Measurements from ENCODE around the gene GNGT2. TPM values are rescaled to one million over a fixed set of nuclear protein-coding genes. Genes with fewer than 3 reads are reported as not detected.

The GNGT2 gene
- total RNA-seq, 1 donor from 2014 or later = 1.2 TPM

- intact Hi-C loops (cut with DNase I) = loop anchor here (2.0 kb wide), 1 partner anchor 18 kb away; no protein-coding TSS in a partner anchor
Measured at GRCh38 chr17:49230636-49231562, 20.5 kb upstream of the GNGT2 start, which contains the start of gene PHOSPHO1. Gene PHOSPHO1 (minus strand): TSS chr17:49230787. CDS start chr17:49226691, 4,096 bp downstream.

GRCh38 chr17:49229805-49230600 lies 19.6 kb upstream of the GNGT2 start:
- intact Hi-C loops (cut with DNase I) = loop anchor here (2.0 to 5.0 kb wide), 2 partner anchors 19 to 32 kb away; no protein-coding TSS in a partner anchor
- no peak for DNase-seq (ENCODE audit: low spot score)

More at GRCh38 chr17:49230636-49231562, 20.5 kb upstream of the GNGT2 start, which contains the start of gene PHOSPHO1:
- peak; percentile 97 for DNase-seq (ENCODE audit: low spot score)

DNA sequence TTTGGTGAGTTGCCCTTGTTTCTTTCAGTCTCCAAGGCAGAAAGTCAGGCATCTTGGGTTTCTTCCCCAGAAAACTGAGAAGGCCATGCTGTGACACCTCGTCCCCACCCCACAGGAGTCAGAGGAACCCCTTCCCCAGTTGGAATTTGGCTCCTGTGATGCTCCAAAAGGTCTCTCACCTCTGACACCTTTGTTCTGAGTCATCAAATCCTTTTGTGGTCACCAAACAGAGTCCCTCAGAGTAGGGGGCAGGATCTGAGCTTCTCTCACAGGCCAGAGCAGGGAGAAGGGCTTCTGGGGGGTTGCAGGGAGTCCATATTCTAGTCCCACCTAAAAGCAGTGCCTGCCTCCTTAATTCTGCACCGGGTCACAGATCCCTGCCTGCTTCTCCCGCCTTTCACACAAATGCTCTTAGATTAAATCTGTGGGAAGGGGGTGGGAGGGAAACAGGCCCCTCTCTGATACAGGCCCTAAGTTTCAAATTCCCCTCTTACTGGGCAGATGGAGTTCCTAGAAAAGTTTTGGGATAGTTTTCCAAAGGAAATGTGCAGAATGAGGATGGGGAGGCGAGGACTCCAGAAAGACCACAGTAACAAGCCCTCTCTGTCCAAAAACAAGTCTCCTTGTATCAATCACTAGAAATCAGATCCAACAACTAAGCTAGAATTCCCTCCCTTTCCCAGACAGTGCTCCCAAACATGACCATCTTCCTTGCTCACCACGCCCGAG lies 18.9 kb upstream of the GNGT2 start:
- no peak for DNase-seq (ENCODE audit: low spot score)
- intact Hi-C loops (cut with DNase I) = loop anchor here (5.0 kb wide), 1 partner anchor 33 kb away; no protein-coding TSS in a partner anchor

DNA sequence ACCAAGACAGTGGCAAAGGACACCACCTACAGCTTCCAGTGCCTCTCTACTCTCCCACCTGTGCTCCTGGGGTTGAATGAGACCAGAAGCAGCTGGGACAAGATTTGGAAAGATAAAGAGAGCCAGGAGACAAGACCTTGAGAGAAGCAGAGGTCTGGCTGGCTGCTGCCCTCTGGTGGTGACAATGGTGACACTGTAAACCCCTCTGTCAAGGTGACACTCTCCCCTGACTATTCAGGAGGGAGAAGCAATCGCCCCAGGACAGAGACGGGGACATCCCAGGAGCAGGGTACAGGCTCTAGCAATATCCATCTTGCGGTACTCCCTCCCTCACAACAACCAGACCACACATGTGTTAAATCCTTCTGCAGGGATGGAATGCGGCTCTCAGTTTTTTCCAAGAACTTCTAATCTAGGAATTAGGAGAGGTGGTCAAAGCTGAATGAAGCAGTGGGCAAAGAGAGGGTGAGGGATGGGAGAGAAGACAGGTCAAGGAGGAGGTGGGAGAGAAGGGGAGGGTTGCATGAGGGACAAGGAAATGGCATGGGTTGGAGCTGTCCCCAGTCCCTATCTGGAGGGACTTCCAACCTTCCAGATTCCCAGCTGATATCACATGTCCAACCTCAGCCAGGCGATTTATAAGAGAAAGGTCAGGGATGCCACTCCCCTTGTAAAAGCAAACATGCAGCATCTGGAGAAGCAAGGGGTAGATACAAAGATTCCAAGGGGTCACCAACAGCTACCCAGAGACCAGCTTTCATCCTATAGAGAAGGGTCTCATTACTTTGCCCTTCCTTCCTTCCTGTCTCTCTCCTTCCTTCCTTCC lies 17.3 kb upstream of the GNGT2 start:
- DNase-seq (ENCODE audit: low spot score) = peak; percentile 88
- intact Hi-C loops (cut with DNase I) = loop anchor here (2.0 to 5.0 kb wide), 2 partner anchors 35 to 61 kb away; no protein-coding TSS in a partner anchor

DNA sequence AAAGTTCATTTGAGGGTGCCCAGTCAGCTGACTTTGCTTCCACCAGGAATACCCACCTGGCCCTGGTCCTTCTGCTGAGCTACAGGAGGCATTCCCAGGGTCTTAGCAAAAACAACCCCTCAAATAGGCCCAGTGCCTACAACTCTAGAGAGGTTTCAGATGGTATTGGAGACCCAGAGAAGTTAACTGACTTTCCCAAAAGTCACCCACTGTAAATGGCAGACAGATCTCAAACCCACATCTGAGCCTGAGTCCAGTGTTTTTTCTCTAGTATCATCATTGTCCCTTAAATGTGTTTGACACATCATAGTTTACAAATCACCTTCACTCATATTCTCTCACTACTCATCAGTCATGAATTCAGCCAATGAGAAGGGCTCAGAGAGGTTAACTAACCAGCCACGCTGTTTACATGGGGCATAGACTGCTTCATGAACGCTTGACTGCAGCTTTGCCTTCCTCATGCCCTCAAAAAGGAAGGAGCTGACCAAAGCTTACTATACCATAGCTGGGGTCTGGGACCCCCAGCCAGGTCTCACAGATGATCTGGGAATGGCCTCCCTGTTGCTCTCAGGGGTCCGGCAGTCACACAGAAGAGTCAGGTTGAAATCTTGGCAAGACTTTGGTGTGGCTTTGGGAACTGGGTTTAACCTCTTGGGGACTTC lies 16.5 kb upstream of the GNGT2 start:
- intact Hi-C loops (cut with DNase I) = loop anchor here (2.0 to 5.0 kb wide), 2 partner anchors 35 to 62 kb away; no protein-coding TSS in a partner anchor
- DNase-seq (ENCODE audit: low spot score) = no peak

- no peak for DNase-seq (ENCODE audit: low spot score)
- intact Hi-C loops (cut with DNase I) = loop anchor here (2.0 to 5.0 kb wide), 2 partner anchors 37 to 63 kb away; no protein-coding TSS in a partner anchor
Measured at GRCh38 chr17:49225554-49226236, 15.3 kb upstream of the GNGT2 start.

DNA sequence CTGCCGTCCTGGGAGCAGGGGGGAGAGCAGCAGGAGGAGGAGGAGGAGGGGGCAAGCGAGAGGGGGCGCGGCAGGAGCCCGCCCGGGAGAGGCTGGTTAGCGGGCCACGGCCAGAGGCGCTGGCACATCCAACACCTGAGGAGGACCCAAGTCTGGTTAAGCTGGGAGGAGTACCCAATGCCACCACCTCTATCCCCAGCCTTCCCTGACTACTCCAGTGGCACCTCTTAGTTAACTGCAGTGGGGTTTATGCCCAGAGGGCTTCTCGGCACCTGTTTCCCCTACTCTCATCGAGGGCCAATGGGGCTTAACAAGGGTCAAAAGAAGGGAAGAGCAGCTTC lies 14.6 kb upstream of the GNGT2 start:
- no peak for DNase-seq (ENCODE audit: low spot score)
- intact Hi-C loops (cut with DNase I) = loop anchor here (5.0 kb wide), 2 partner anchors 37 to 43 kb away; no protein-coding TSS in a partner anchor

DNA sequence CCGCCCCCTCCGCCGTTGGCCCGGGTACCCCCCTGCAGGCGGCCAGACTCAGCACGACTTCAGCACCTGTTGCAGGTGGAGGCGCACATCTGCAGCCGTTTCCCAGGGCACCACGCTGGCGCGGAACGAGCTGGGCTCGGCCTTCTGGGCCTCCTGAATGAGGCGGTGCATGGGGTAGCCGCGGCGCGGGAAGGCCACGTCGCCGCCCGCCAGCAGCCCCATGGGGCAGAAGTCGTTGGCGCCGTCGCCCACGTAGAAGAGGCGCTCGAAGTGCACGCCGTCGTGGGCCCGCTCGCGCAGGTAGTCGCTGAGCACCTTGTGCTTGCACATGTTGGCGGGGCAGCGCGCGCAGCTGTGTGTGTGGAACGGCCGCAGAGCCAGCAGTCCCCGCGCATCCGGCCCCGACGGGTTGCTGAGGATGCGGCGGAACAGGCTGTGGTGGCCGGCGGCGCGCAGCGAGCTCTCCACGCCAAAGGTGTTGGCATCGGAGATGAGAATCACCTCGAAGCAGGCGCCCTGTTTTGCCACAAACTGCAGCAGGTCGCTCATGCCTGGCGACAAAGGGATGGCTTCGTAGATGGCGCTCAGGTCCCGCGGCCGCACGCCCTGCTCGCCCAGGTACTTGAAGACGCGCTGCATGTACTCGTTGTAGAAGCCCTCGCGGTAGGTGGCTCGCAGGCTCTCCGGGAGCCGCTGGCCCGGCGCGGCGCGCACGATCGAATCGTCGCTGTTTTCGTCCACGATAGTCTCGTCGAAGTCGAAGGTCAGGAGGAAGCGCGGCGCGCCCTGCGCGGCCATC lies 14.0 kb upstream of the GNGT2 start:
- no peak for DNase-seq (ENCODE audit: low spot score)
- intact Hi-C loops (cut with DNase I) = loop anchor here (5.0 kb wide), 1 partner anchor 42 kb away; no protein-coding TSS in a partner anchor

GRCh38 chr17:49223517-49224197 lies 13.3 kb upstream of the GNGT2 start:
- intact Hi-C loops (cut with DNase I) = loop anchor here (5.0 kb wide), 1 partner anchor 41 kb away; no protein-coding TSS in a partner anchor
- peak; percentile 89 for DNase-seq (ENCODE audit: low spot score)

- intact Hi-C loops (cut with DNase I) = loop anchor here (5.0 kb wide), 1 partner anchor 41 kb away; no protein-coding TSS in a partner anchor
Measured at GRCh38 chr17:49223168-49223516, 12.8 kb upstream of the GNGT2 start.

GRCh38 chr17:49219987-49220386 lies 9.6 kb upstream of the GNGT2 start:
- DNase-seq (ENCODE audit: low spot score) = no peak
- intact Hi-C loops (cut with DNase I) = loop anchor here (5.0 kb wide), 1 partner anchor 38 kb away; no protein-coding TSS in a partner anchor

More at GRCh38 chr17:49223168-49223516, 12.8 kb upstream of the GNGT2 start:
- DNase-seq (ENCODE audit: low spot score) = no peak

- DNase-seq (ENCODE audit: low spot score) = no peak
- intact Hi-C loops (cut with DNase I) = no loop called here
Measured at GRCh38 chr17:49218941-49219913, 8.9 kb upstream of the GNGT2 start.

- intact Hi-C loops (cut with DNase I) = no loop called here
- peak; percentile 88 for DNase-seq (ENCODE audit: low spot score)
Measured at GRCh38 chr17:49217651-49218413, 7.5 kb upstream of the GNGT2 start.

Measured in cardiac septum (tissue), 1 donor.